GM23248 (cell line): ENCODE results near the gene FOXD4. TPM values are rescaled to one million over a fixed set of nuclear protein-coding genes. Genes with fewer than 3 reads are reported as not detected.
A peak's percentile ranks its signal among the peaks of the same experiment; 100 is the strongest.
"Not testable (repeated sequence)": the region's sequence is repeated elsewhere in the genome, so short reads cannot be mapped to it uniquely, and the experiment has no call there.

Experiments
- DNase-seq: peaks from one replicate; pipeline ENCODE4 v3.0.0-alpha.2; 2015
- H2AFZ ChIP-seq: fragments of 200-600 bp; sonication (generic); 2 replicates; pipeline ENCODE4 v1.6.1; 2016; ENCODE audit warnings: antibody characterized with exemption
- H3F3A ChIP-seq: fragments of 200-600 bp; sonication (generic); 2 replicates; pipeline ENCODE4 v1.6.1; 2016; ENCODE audit warnings: mild to moderate bottlenecking, antibody characterized with exemption, mixed run types; ENCODE audit not compliant: insufficient read depth
- H3K27ac ChIP-seq: fragments of 200-600 bp; sonication (generic); 2 replicates; pipeline ENCODE4 v1.5.1; 2016; ENCODE audit warnings: mild to moderate bottlenecking
- H3K27me3 ChIP-seq: fragments of 200-600 bp; sonication (generic); replicated peaks from 2 replicates; pipeline ENCODE4 v1.6.1; 2016; ENCODE audit warnings: mild to moderate bottlenecking; ENCODE audit not compliant: insufficient read depth
- H3K36me3 ChIP-seq: fragments of 200-600 bp; sonication (generic); 2 replicates; pipeline ENCODE4 v1.6.1; 2016; ENCODE audit warnings: low read depth, mild to moderate bottlenecking
- H3K4me1 ChIP-seq: fragments of 200-600 bp; sonication (generic); 2 replicates; pipeline ENCODE4 v1.6.1; 2016; ENCODE audit warnings: mild to moderate bottlenecking; ENCODE audit not compliant: insufficient read depth
- H3K4me2 ChIP-seq: fragments of 200-600 bp; sonication (generic); one replicate; pipeline ENCODE4 v1.6.1; 2016; ENCODE audit warnings: mild to moderate bottlenecking; ENCODE audit not compliant: unreplicated experiment
- H3K4me3 ChIP-seq: fragments of 200-600 bp; sonication (generic); 2 replicates; pipeline ENCODE4 v1.5.1; 2016; ENCODE audit warnings: mild to moderate bottlenecking
- H3K79me2 ChIP-seq: fragments of 200-600 bp; sonication (generic); 2 replicates; pipeline ENCODE4 v1.6.1; 2016; ENCODE audit warnings: mild to moderate bottlenecking; ENCODE audit not compliant: insufficient read depth
- H3K9ac ChIP-seq: fragments of 200-600 bp; sonication (generic); 2 replicates; pipeline ENCODE4 v1.6.1; 2016; ENCODE audit warnings: mild to moderate bottlenecking
- H3K9me2 ChIP-seq: fragments of 200-600 bp; sonication (generic); 2 replicates; pipeline ENCODE4 v1.6.1; 2016; ENCODE audit warnings: mixed run types, mild to moderate bottlenecking, moderate library complexity; ENCODE audit not compliant: insufficient read depth
- H3K9me3 ChIP-seq: fragments of 200-600 bp; sonication (generic); one replicate; pipeline ENCODE4 v1.6.1; 2017; ENCODE audit warnings: low read depth
- H4K20me1 ChIP-seq: fragments of 200-600 bp; sonication (generic); 2 replicates; pipeline ENCODE4 v1.6.0; 2016; ENCODE audit not compliant: insufficient read depth
- EZH2 ChIP-seq: fragments of 200-600 bp; sonication (generic); IDR thresholded peaks from 2 replicates; pipeline ENCODE4 v1.6.1; 2018; ENCODE audit warnings: antibody characterized with exemption, mild to moderate bottlenecking; ENCODE audit not compliant: insufficient read depth, poor library complexity, severe bottlenecking
- EZH2phosphoT487 ChIP-seq: fragments of 200-600 bp; sonication (generic); IDR thresholded peaks from 2 replicates; pipeline ENCODE4 v1.6.1; 2018; ENCODE audit warnings: antibody characterized with exemption, moderate library complexity, mild to moderate bottlenecking, low read depth; ENCODE audit not compliant: insufficient read depth
- WGBS, 2 experiments: methylation state at CpG; one replicate each; pipeline ENCODE4 v1.1.6; 2015 to 2017; ENCODE audit warnings: low lambda C conversion rate in 2 of 2, low coverage in 1 of 2; ENCODE audit errors: missing lambda C conversion rate in 2 of 2; 5-methylcytosine and 5-hydroxymethylcytosine counted together
- in situ Hi-C: fragments of 300-500 bp; cut with MboI; formaldehyde crosslinking; loops from 2 replicates; pipeline ENCODE4 v1.15.0; 2020
- polyA plus RNA-seq: library from polyadenylated mRNA; unstranded; fragments of >200 nt; fragmentation: Nextera tagmentation; extraction: Ambion mirVana; gene quantifications from 2 replicates; pipeline ENCODE4 v1.2.1, GENCODE V29; 2016
- total RNA-seq: library from RNA; depleted of rRNA; stranded (reverse); fragments of >200 nt; shearing (Covaris generic); gene quantifications from 2 replicates; pipeline ENCODE4 v1.2.3, GENCODE V29; 2014

FOXD4 gene
- total and polyA plus RNA-seq, 2 experiments from 2014 or later = 0.09 TPM; not detected in 1

DNA sequence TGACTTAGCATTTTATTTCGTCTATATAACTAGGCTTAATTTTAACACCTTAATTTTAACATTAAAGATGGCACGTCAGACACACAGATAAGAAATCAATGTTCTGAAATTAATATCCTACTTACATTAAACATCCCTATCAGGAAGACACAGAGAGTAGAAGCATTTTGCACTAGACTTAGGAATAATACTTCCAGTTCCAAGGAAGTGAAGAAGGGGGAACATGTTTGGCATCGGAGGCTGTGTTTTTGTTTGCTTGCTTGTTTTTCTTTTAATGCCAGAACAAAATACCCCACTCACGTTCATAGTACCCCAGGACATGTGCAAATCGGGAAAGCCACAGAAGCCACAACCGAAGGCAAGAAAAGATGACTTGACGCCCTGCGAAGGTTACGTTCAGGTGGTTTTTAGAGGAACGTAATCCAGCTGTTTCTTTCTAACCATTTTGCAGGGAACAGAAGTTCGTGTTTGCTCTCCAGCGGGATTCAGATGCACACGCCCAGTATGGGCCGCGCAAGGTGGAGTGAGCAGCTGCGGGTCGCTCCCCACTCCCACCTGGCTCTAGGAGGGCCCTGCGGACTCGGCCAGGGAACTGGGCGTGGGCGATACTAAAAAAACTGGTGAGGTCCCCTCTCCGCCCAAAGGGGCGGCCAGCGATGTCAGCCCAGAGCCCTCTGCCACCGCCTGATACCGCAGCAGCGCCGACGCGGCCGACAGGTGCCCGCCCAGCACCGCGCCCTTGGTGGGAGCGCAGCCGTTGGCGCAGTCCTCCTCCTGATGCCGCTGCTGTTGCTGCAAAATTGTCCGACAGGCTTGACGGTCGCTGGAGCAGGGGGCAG lies 1.8 kb downstream of the FOXD4 start:
- H3K4me3 ChIP-seq, H3F3A ChIP-seq, in situ Hi-C loops, H3K27ac ChIP-seq, H3K79me2 ChIP-seq, H3K4me2 ChIP-seq, H3K9me2 ChIP-seq, DNase-seq, H3K36me3 ChIP-seq, H3K4me1 ChIP-seq, H3K9me3 ChIP-seq, H4K20me1 ChIP-seq, H2AFZ ChIP-seq, H3K9ac ChIP-seq: not testable (repeated sequence)
- TF ChIP-seq EZH2 = peak; percentile 78
- H3K27me3 ChIP-seq = peaks cover 41% of the 10 kb centered on the region
- WGBS, 2 experiments = 20 to 21% methylated on average over 39 to 41 of the region's 41 CpGs

DNA sequence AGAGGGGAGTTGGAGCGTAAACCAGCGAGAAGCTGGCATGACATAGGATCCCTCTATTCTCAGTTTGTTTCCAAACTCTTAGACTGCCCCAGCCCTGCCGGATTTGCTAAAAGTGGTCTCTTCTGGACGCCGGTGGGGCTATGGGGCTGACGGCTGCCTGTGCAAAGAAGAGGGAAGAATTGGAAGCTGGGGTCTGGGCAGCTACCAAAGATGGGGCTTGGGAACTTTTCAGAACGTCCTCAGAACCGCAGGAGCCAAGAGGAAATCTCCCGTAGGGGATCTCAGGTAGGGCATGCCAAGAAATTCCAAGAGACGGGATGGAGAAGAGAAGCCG lies 3.1 kb downstream of the FOXD4 start:
- H3K4me2 ChIP-seq, H4K20me1 ChIP-seq, H3K4me1 ChIP-seq, DNase-seq, in situ Hi-C loops, H3K79me2 ChIP-seq, H3K9ac ChIP-seq, H3K36me3 ChIP-seq, H3K9me2 ChIP-seq, H3K4me3 ChIP-seq, H3K9me3 ChIP-seq, H2AFZ ChIP-seq, H3K27ac ChIP-seq, H3F3A ChIP-seq: not testable (repeated sequence)
- peak; percentile 74 for TF ChIP-seq EZH2
- H3K27me3 ChIP-seq = peaks cover 50% of the 10 kb centered on the region
- 11 to 12% methylated on average over 11 of the region's 11 CpGs for WGBS, 2 experiments

DNA sequence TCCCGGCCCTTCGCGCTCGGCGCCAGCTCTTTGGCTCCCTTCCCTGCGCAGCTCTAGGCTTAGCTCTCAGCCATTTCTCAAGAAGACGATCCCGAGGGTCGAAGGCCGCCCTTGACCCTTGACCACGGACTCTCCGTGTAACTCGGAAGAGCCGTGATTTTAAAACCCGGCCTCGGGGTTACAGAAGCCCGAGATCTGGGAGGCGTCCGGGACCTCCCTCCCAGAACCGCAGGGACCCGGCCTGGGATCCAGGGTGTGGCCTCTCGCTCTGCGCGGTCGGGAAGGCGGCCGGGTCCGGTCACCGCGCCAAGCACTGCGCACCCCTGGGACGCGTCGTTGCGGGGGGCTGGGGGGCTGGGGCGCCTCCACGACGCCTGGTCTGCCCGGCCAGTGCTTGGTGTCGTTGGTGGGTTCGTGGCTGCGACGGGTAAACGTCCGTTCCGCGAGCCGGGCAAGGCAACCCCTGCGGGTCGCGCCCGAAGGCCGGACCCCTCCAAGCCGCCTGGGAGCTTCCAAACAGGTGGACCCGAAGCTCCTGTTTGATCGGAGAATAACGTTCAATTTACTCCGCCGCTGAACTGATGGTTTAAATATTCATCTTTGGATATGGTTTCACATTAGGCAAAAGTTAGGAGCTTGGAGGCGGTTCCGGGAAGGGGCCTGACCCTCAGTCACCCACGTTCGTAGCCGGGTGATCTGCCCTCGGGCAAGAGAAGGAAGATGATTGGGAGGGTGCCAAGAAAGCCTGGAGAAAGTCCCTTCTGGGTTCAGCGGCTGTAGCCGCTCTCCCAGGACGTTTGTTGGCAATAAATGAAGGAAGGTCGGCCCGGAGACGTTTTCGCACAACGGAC lies 3.7 kb downstream of the FOXD4 start:
- H3K4me1 ChIP-seq, H3K9me3 ChIP-seq, in situ Hi-C loops, H3K79me2 ChIP-seq, H4K20me1 ChIP-seq, H3F3A ChIP-seq, H3K27ac ChIP-seq, H3K9ac ChIP-seq, H3K9me2 ChIP-seq, H3K36me3 ChIP-seq: not testable (repeated sequence)
- H3K4me2 ChIP-seq = peak overlapping the region; percentile 64
- TF ChIP-seq EZH2phosphoT487 = peak; percentile 79
- TF ChIP-seq EZH2 = peak; percentile 89
- 4 to 7% methylated on average over 64 to 70 of the region's 73 CpGs for WGBS, 2 experiments
- peak; percentile 17 for DNase-seq
- peaks cover 56% of the 10 kb centered on the region for H3K27me3 ChIP-seq
- 0 out of 2 replicates have a peak overlapping the region, but pooled peaks have one; percentile 33 for H2AFZ ChIP-seq
- peak overlapping the region; percentile 58 for H3K4me3 ChIP-seq

DNA sequence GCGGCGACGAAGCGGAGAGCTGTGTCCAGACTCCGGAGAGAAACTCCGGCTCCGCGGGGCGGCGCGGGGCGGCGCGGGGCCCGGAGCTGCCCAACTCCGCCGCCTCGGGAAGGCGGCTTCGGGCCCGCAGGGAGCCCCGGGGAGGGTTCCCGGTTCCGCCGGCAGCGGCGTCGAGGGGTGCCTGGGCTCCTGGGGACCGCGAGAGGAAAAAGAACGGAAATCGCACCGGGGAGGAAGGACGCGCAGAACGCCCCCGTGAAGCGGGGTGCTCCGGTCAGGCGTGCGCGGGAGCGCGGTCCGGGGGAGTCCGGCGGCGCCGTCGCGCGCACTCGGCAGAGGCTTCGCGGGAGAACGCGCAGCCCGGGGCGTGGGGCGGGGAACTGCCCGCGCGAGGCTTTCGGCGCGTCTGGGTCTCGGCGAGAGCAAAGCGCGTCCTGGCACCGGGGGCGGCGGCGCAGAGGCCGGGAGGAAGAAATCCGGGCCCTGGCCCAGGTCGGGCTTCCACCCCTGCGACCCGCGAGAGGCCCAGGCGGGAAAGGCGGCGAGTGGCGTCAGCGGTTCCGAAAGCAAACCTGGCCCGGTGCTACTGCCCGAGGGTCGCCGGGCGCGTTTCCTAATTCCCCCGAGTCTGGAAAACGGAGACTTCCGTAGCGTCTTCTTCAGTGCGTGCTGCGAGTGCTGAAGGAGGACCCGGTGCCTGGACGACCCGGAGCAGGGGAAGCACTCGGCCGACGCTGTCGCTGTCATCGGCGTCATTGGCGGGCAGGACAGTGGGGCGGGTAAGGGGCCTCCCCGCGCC lies 4.5 kb downstream of the FOXD4 start:
- in situ Hi-C loops, H3K79me2 ChIP-seq, H3F3A ChIP-seq, H3K9me2 ChIP-seq, H4K20me1 ChIP-seq, H3K4me1 ChIP-seq, H3K9ac ChIP-seq, H3K9me3 ChIP-seq, H3K36me3 ChIP-seq, H3K27ac ChIP-seq: not testable (repeated sequence)
- peak; percentile 84 for TF ChIP-seq EZH2
- Histone ChIP-seq H2AFZ (peak overlapping the region; percentile 33; the same call in 1 of the 2 replicates), H3K4me3 (peak overlapping the region; percentile 58), H3K4me2 (peak overlapping the region; percentile 64), H3K27me3 (peaks cover 56% of the 10 kb centered on the region)
- peak; percentile 43 for DNase-seq
- WGBS, 2 experiments = 2 to 3% methylated on average over 88 to 97 of the region's 111 CpGs

DNA sequence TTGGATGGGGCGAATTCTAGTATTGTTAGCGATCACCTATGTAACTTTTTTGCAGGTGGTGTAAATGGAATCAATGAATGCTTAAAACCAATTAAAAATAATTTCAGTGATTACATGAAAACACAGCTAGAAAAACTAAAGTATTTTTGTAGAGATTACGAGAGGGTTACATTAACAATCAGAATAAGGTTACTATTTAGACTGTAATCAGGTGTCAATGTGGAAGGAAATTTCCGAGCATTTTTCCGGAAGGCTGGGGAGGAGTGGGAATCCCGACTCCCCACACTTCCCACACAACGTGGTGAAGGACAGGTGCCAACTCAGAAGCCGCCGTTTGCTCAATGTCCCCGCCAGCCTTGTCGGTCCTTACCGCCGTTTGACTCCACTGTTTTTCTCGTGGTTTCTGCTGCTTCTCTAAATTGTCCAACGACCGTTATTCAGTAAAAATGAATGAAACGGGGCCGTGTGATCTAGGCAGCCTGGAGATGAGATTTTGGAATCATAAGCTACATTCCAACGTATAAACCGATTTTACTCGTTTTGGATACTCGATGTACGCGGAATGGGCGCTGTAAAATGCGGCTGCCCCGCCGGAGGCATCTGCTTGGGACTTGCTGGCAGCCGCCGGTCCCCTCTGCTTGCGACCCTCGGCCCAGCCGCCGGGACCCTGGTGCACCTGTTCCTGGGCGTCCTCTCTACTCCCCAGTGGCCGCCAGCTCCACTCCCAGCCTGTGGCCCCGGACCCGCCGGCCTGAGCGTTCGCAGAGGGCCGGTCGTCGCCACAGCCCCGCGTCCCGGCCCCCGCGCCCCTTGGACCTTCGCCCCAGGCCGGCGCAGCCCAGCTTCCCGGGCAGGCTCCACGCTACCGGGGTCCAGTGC lies 5.4 kb downstream of the FOXD4 start:
- H3K4me2 ChIP-seq, H2AFZ ChIP-seq, in situ Hi-C loops: not testable (repeated sequence)

DNA sequence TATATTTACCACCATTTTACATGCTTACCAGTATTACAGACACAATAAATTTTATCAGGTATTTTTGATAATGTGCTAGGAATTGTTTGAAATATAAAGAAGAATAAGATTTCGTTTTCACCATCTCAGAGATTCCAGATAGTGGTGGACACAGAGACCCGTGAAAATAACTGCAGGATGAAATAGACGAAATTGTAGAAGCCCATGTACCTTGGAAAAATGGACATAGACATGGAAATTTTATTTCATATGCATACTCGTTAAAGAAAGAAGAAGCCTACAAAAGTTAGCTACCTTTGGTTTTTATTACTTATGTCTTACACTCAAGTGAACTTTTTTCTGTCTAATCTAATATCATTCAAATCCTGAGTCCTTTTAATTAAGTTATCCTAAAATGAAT lies 7.5 kb downstream of the FOXD4 start:
- H2AFZ ChIP-seq, H4K20me1 ChIP-seq, H3K79me2 ChIP-seq, DNase-seq, H3K27ac ChIP-seq, H3K4me2 ChIP-seq, H3K9me2 ChIP-seq, H3K4me1 ChIP-seq, H3K9ac ChIP-seq, H3K4me3 ChIP-seq, H3F3A ChIP-seq, H3K36me3 ChIP-seq, H3K9me3 ChIP-seq, in situ Hi-C loops: not testable (repeated sequence)
- WGBS, 2 experiments = 14 to 22% methylated on average over 4 of the region's 4 CpGs
- peaks cover 45% of the 10 kb centered on the region for H3K27me3 ChIP-seq

More for the DNA sequence above, 5.4 kb downstream of the FOXD4 start:
- H3K27ac ChIP-seq, H3K36me3 ChIP-seq, H3K79me2 ChIP-seq, H4K20me1 ChIP-seq, DNase-seq, H3K4me3 ChIP-seq, H3F3A ChIP-seq, H3K9me3 ChIP-seq, H3K9me2 ChIP-seq, H3K4me1 ChIP-seq, H3K9ac ChIP-seq: not testable (repeated sequence)
- peaks cover 56% of the 10 kb centered on the region for H3K27me3 ChIP-seq
- WGBS, 2 experiments = 24 to 27% methylated on average over 29 to 34 of the region's 55 CpGs
